Stomach smooth muscle (tissue), 2 donors: ENCODE measurements around the gene KRTAP1-4.

Experiments used
- H3K27ac ChIP-seq: one replicate; pipeline ENCODE4 v1.7.0; 2013; ENCODE audit warnings: mild to moderate bottlenecking, low read length, inconsistent platforms
- H3K27me3 ChIP-seq, 2 donors: one replicate each; pipeline ENCODE4 v1.7.0; 2013; ENCODE audit warnings: low read length in 2 of 2; ENCODE audit not compliant: insufficient read depth in 2 of 2, control insufficient read depth in 1 of 2
- H3K36me3 ChIP-seq, 2 donors: one replicate each; pipeline ENCODE4 v1.7.0; 2013; ENCODE audit warnings: low read length in 2 of 2; ENCODE audit not compliant: control insufficient read depth in 2 of 2, insufficient read depth in 2 of 2
- H3K4me1 ChIP-seq: one replicate; pipeline ENCODE4 v1.7.0; 2013; ENCODE audit warnings: low read length; ENCODE audit not compliant: control insufficient read depth, insufficient read depth
- H3K4me3 ChIP-seq, 2 donors: one replicate each; pipeline ENCODE4 v1.7.0; 2013; ENCODE audit warnings: low read length in 2 of 2
- H3K9ac ChIP-seq, 2 donors: one replicate each; pipeline ENCODE4 v1.7.0; 2013; ENCODE audit warnings: low read length in 2 of 2, mild to moderate bottlenecking in 1 of 2
- H3K9me3 ChIP-seq, 2 donors: one replicate each; pipeline ENCODE4 v1.7.0; 2013; ENCODE audit warnings: low read length in 2 of 2; ENCODE audit not compliant: control insufficient read depth in 2 of 2
- donor health status: healthy.
- donor health status: Pancreatic carcinoma.

KRTAP1-4 gene

GRCh38 chr17:40981115-40981514, 48.9 kb downstream of the KRTAP1-4 start:
- Histone ChIP-seq H3K27me3 (peaks cover 0 to 9% of the 10 kb centered on the region in 2 donors), H3K4me1 (peaks cover 3% of the 10 kb centered on the region), H3K36me3 (no peaks in the 10 kb centered on the region), H3K9ac (no peak overlapping the region), H3K27ac (no peak overlapping the region), H3K9me3 (no peaks in the 10 kb centered on the region), H3K4me3 (no peak overlapping the region)

- H3K9me3 ChIP-seq = no peaks in the 10 kb centered on the region
- no peaks in the 10 kb centered on the region for H3K36me3 ChIP-seq
- H3K4me3 ChIP-seq = no peak overlapping the region
- peaks cover 3% of the 10 kb centered on the region for H3K4me1 ChIP-seq
- H3K27me3 ChIP-seq = peaks cover 0 to 11% of the 10 kb centered on the region in 2 donors
- H3K27ac ChIP-seq = no peak overlapping the region
- no peak overlapping the region for H3K9ac ChIP-seq
Observed at GRCh38 chr17:40980596-40980995, 49.4 kb downstream of the KRTAP1-4 start.

GRCh38 chr17:40980117-40980516, 49.9 kb downstream of the KRTAP1-4 start:
- no peak overlapping the region for H3K27ac ChIP-seq
- H3K9me3 ChIP-seq = no peaks in the 10 kb centered on the region
- H3K27me3 ChIP-seq = peaks cover 0 to 11% of the 10 kb centered on the region in 2 donors
- H3K9ac ChIP-seq = no peak overlapping the region
- H3K4me3 ChIP-seq = no peak overlapping the region
- no peaks in the 10 kb centered on the region for H3K36me3 ChIP-seq
- peaks cover 3% of the 10 kb centered on the region for H3K4me1 ChIP-seq
